Epithelial cell of esophagus (primary cell): ENCODE measurements around the gene MAML3.

Experiments
- DNase-seq: peaks from one replicate; pipeline ENCODE4 v3.0.0; 2010; ENCODE audit warnings: low read depth
- H3K4me3 ChIP-seq: 2 replicates; pipeline ENCODE4 v1.5.1; 2011; ENCODE audit warnings: mild to moderate bottlenecking, low read length, control low read depth
- TF ChIP-seq, protein P1 (sequence below): IDR thresholded peaks from 2 replicates; pipeline ENCODE4 v1.5.1; 2011; ENCODE audit warnings: low read depth, mild to moderate bottlenecking, low read length, control low read depth, inconsistent platforms; ENCODE audit not compliant: insufficient read depth; ENCODE audit errors: missing control alignments

MAML3 gene

DNA sequence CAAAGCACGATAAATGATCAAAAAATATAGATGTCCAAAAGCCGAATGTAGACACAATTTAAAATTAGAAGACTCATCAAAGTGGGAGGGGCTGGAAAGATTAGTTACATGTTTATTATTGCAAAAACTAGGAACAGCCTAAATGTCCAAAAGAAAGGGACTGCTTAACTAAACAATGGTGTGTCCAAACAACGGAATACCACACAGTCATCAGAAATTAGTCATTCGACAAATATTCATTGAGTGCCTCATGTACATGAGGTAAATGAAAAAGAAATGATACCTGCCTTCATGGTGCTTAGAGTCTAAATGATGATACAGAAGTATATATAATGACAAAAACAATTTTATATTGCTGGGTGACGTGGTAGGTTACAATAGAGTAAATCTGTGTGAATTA lies 139.7 kb downstream of the MAML3 start:
- H3K4me3 ChIP-seq, result no peak overlapping the region
- TF ChIP-seq, protein P1, sequence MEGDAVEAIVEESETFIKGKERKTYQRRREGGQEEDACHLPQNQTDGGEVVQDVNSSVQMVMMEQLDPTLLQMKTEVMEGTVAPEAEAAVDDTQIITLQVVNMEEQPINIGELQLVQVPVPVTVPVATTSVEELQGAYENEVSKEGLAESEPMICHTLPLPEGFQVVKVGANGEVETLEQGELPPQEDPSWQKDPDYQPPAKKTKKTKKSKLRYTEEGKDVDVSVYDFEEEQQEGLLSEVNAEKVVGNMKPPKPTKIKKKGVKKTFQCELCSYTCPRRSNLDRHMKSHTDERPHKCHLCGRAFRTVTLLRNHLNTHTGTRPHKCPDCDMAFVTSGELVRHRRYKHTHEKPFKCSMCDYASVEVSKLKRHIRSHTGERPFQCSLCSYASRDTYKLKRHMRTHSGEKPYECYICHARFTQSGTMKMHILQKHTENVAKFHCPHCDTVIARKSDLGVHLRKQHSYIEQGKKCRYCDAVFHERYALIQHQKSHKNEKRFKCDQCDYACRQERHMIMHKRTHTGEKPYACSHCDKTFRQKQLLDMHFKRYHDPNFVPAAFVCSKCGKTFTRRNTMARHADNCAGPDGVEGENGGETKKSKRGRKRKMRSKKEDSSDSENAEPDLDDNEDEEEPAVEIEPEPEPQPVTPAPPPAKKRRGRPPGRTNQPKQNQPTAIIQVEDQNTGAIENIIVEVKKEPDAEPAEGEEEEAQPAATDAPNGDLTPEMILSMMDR, result no peak
- peak; percentile 23 for DNase-seq

DNA sequence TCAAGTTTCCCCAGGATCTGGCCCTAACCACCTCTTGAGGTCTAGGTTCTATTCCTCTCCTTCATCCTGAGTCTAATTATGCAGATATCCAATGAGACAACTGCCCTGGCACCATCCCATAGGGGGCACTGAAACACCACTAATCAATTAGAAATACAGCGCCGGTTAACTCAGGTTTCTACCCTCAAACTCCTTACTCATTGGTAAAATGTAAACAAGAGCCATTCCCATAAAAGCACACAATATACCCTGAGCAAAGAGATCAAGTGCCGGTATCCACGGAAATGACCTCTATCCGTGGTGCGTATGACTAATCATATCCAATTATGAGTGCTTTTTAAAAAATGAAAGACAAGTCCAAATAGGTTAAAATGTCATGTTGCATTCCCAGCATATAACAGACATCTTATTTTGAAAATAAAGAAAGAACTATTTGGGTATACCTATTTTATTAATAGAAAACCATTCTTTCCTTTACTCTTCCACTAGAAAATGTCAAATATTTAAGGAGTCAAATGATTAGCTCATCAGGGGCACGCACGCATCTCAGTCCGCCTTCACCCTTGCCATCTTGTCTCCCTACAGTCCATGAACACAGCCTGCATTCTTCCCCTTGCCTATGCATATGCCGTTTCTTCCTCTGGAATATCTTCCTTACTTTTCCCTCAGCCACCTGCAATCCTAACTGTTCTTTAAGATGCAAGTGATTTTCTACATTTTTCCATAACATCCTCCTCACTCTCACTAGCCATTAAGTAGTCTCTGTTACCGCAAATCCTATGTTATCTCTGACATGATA lies 141.1 kb downstream of the MAML3 start:
- peak; percentile 79 for DNase-seq
- TF ChIP-seq, protein P1, result peak; percentile 60
- no peak overlapping the region for H3K4me3 ChIP-seq

DNA sequence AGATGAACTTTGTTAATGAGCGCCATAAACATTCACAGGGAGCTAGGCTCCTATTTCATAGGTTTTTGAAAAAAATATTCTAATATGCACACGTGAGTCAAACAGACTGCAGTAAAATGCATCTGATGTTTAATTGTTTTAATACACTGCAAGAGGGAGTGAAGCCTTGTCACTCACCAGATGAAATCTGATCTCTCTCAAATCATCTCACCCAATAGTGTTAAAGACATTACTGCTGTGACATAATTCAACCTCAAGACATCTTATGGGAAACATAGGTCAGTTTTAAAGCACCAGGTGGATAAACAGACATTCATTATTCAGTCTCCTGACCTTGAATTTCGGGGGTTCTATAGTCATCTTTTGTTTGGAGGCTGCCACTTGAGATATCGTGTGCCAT lies 148.3 kb downstream of the MAML3 start:
- H3K4me3 ChIP-seq, result no peak overlapping the region
- TF ChIP-seq, protein P1, result no peak
- DNase-seq, result peak; percentile 25

DNA sequence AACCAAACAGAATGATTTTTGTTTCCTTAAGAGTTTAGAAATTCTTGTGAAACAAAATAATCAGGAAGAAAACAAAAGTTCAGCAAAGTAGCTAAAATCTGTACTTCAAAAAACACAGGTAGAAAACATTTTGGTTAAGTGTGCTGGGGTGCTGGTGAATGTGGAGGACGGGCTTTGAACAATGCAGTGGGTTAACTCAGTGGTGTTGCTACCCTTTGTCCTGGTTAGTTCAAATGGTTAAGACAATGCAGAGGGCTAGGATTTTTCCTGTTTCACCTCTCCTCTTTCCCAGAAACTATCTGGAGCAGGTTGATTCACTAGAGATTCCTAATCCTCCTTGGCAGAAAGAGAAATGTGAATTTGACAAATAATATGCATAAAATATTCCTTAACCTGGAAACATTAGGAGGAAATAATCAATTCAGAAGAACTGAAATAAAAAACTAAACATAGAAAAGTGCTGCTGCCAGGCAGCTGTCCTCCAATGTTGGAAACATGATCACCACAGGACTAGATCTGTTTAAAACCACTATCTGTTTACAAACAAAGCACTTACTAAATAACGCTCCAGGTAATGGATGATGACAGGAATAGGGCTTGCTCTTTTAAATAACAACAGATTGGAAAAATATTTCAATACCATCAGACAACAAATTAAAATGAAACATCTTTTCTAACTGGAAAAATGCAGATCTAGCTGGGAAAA lies 148.9 kb downstream of the MAML3 start:
- peak overlapping the region; percentile 14 for H3K4me3 ChIP-seq
- TF ChIP-seq, protein P1, result no peak
- DNase-seq, result no peak

DNA sequence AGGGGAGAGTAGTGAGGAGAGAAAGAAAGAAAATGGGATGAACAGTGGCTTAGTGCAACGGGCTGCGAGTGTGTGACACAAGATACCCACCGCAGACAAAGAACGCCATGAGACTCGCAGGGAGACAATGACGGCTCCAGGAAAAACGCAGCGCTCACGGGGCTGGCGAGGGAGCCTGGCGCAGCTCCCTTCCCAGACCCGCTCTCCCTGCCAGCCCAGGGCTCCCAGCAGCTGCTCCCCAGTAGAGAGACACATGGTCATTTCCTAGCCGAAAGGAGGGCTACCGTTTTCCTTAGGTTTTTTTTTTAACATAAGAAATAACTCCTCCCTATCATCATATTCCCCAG lies 149.5 kb downstream of the MAML3 start:
- TF ChIP-seq, protein P1, result no peak

DNA sequence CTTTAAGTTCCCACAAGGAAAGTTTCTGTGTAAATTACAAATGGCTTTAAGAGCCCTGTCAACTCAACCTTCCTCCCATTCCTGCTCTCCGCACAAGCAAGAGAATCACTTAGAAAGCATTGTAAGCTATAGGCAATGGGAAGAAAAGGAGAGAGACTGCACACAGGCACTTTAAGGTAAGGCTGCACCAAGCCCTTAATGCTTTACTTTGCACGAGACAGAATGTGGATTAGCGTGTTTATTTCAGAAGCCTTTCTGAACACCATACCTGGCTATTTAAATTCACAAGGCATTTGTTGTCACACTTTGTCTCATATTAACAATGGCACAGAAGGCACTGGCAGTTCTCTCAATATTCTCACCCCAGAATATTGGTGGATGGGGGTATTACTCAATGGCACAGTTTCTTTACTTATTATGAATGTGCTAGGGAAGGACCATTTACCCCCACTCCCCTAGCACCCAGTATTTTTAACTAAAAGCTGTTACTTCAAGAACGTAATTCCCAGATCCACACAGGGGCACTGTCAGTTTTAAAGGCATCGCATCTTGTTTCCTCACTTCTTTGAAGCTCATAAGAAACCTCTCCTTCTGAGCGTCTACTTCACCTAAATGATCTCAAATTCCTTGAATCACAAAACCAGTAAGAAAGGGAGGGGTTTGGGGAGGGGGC lies 150.0 kb downstream of the MAML3 start:
- H3K4me3 ChIP-seq, result peak overlapping the region; percentile 14
- TF ChIP-seq, protein P1, result no peak
- no peak for DNase-seq

More for the DNA sequence above, 149.5 kb downstream of the MAML3 start:
- DNase-seq, result peak; percentile 52
- H3K4me3 ChIP-seq, result peak overlapping the region; percentile 14
